HEK293 (cell line): Measurements from ENCODE around the gene MPV17L.

ENCODE experiments used
- BCL6B ChIP-seq: fragments of 450-650 bp; formaldehyde crosslinking; IDR thresholded peaks from 2 replicates; pipeline ENCODE4 v1.5.1; 2017; ENCODE audit warnings: missing biosample characterization, missing genetic modification characterization
- CTCF ChIP-seq: fragments of 450-650 bp; formaldehyde crosslinking; IDR thresholded peaks from 2 replicates; pipeline ENCODE4 v1.5.1; 2016; ENCODE audit warnings: missing biosample characterization, missing genetic modification characterization
- EGR2 ChIP-seq: fragments of 450-650 bp; formaldehyde crosslinking; IDR thresholded peaks from 2 replicates; pipeline ENCODE4 v1.5.1; 2016; ENCODE audit warnings: low read depth, missing biosample characterization, missing genetic modification characterization
- GLI4 ChIP-seq: fragments of 450-650 bp; formaldehyde crosslinking; IDR thresholded peaks from 2 replicates; pipeline ENCODE4 v1.5.1; 2016; ENCODE audit warnings: missing biosample characterization, missing genetic modification characterization
- GLIS1 ChIP-seq: fragments of 450-650 bp; formaldehyde crosslinking; IDR thresholded peaks from 2 replicates; pipeline ENCODE4 v1.5.1; 2016; ENCODE audit warnings: missing biosample characterization, missing genetic modification characterization
- HOXA7 ChIP-seq: sonication (generic); formaldehyde crosslinking; IDR thresholded peaks from 2 replicates; pipeline ENCODE4 v1.8.1; 2022; ENCODE audit warnings: missing genetic modification reagents, borderline replicate concordance
- MZF1 ChIP-seq: fragments of 450-650 bp; formaldehyde crosslinking; IDR thresholded peaks from 2 replicates; pipeline ENCODE4 v1.5.1; 2017; ENCODE audit warnings: missing biosample characterization, missing genetic modification characterization, borderline replicate concordance
- REPIN1 ChIP-seq: fragments of 450-650 bp; formaldehyde crosslinking; IDR thresholded peaks from 2 replicates; pipeline ENCODE4 v1.5.1; 2017; ENCODE audit warnings: missing biosample characterization, missing genetic modification characterization, low read depth
- SP2 ChIP-seq: fragments of 450-650 bp; formaldehyde crosslinking; IDR thresholded peaks from 2 replicates; pipeline ENCODE4 v1.5.1; 2016; ENCODE audit warnings: missing biosample characterization, missing genetic modification characterization
- SP3 ChIP-seq: fragments of 450-650 bp; formaldehyde crosslinking; IDR thresholded peaks from 2 replicates; pipeline ENCODE4 v1.5.1; 2016; ENCODE audit warnings: missing biosample characterization, missing genetic modification characterization
- YY1 ChIP-seq: fragments of 450-650 bp; formaldehyde crosslinking; IDR thresholded peaks from 2 replicates; pipeline ENCODE4 v1.5.1; 2018; ENCODE audit warnings: missing biosample characterization, missing genetic modification characterization
- ZBTB44 ChIP-seq: fragments of 450-650 bp; IDR thresholded peaks from 2 replicates; pipeline ENCODE4 v1.5.1; 2018; ENCODE audit warnings: missing biosample characterization, mild to moderate bottlenecking, missing genetic modification characterization
- ZEB2 ChIP-seq: fragments of 450-650 bp; formaldehyde crosslinking; IDR thresholded peaks from 2 replicates; pipeline ENCODE4 v1.5.1; 2016; ENCODE audit warnings: missing biosample characterization, missing genetic modification characterization
- ZFHX2 ChIP-seq: fragments of 450-650 bp; formaldehyde crosslinking; conservative IDR thresholded peaks from 2 replicates; pipeline ENCODE4 v1.5.1; 2016; ENCODE audit warnings: missing biosample characterization, missing genetic modification characterization
- ZNF18 ChIP-seq: fragments of 450-650 bp; formaldehyde crosslinking; IDR thresholded peaks from 2 replicates; pipeline ENCODE4 v1.5.1; 2016; ENCODE audit warnings: missing biosample characterization, missing genetic modification characterization
- ZNF19 ChIP-seq: fragments of 450-650 bp; formaldehyde crosslinking; IDR thresholded peaks from 2 replicates; pipeline ENCODE4; 2016; ENCODE audit warnings: missing biosample characterization, missing genetic modification characterization, low read depth
- ZNF23 ChIP-seq: fragments of 450-650 bp; formaldehyde crosslinking; IDR thresholded peaks from 2 replicates; pipeline ENCODE4 v1.5.1; 2016; ENCODE audit warnings: missing biosample characterization, missing genetic modification characterization, borderline replicate concordance
- ZNF248 ChIP-seq: fragments of 450-650 bp; formaldehyde crosslinking; IDR thresholded peaks from 2 replicates; pipeline ENCODE4 v1.5.1; 2017; ENCODE audit warnings: missing biosample characterization, missing genetic modification characterization
- ZNF394 ChIP-seq: fragments of 450-650 bp; formaldehyde crosslinking; IDR thresholded peaks from 2 replicates; pipeline ENCODE4 v1.5.1; 2016; ENCODE audit warnings: missing biosample characterization, missing genetic modification characterization, mild to moderate bottlenecking, moderate library complexity, borderline replicate concordance
- ZNF501 ChIP-seq: fragments of 450-650 bp; formaldehyde crosslinking; IDR thresholded peaks from 2 replicates; pipeline ENCODE4 v1.5.1; 2016; ENCODE audit warnings: missing biosample characterization, missing genetic modification characterization
- ZNF514 ChIP-seq: fragments of 450-650 bp; formaldehyde crosslinking; IDR thresholded peaks from 2 replicates; pipeline ENCODE4 v1.5.1; 2016; ENCODE audit warnings: missing biosample characterization, missing genetic modification characterization
- ZNF518A ChIP-seq: fragments of 450-650 bp; formaldehyde crosslinking; conservative IDR thresholded peaks from 2 replicates; pipeline ENCODE4 v1.5.1; 2016; ENCODE audit warnings: low read depth, missing biosample characterization, missing genetic modification characterization
- ZNF530 ChIP-seq: fragments of 450-650 bp; formaldehyde crosslinking; IDR thresholded peaks from 2 replicates; pipeline ENCODE4 v1.5.1; 2016; ENCODE audit warnings: low read depth, missing biosample characterization, missing genetic modification characterization
- ZNF544 ChIP-seq: fragments of 450-650 bp; formaldehyde crosslinking; IDR thresholded peaks from 2 replicates; pipeline ENCODE4 v1.5.0; 2017; ENCODE audit warnings: missing biosample characterization, missing genetic modification characterization
- ZNF580 ChIP-seq: fragments of 450-650 bp; formaldehyde crosslinking; IDR thresholded peaks from 2 replicates; pipeline ENCODE4 v1.5.1; 2016; ENCODE audit warnings: missing biosample characterization, missing genetic modification characterization
- ZNF76 ChIP-seq: fragments of 450-650 bp; formaldehyde crosslinking; IDR thresholded peaks from 2 replicates; pipeline ENCODE4; 2016; ENCODE audit warnings: low read depth, missing biosample characterization, missing genetic modification characterization, borderline replicate concordance
- ZNF768 ChIP-seq: fragments of 450-650 bp; formaldehyde crosslinking; IDR thresholded peaks from 2 replicates; pipeline ENCODE4 v1.5.1; 2018; ENCODE audit warnings: missing biosample characterization, mild to moderate bottlenecking, missing genetic modification characterization
- ZNF830 ChIP-seq: fragments of 450-650 bp; IDR thresholded peaks from 2 replicates; pipeline ENCODE4 v1.5.0; 2018; ENCODE audit warnings: missing biosample characterization, missing genetic modification characterization, low read depth, mild to moderate bottlenecking, moderate library complexity
- ZSCAN30 ChIP-seq: fragments of 450-650 bp; IDR thresholded peaks from 2 replicates; pipeline ENCODE4 v1.5.1; 2018; ENCODE audit warnings: missing biosample characterization, mild to moderate bottlenecking, missing genetic modification characterization, moderate library complexity

Gene MPV17L

GRCh38 chr16:15434425-15435215 lies 39.1 kb downstream of the MPV17L start, which contains the start of gene BMERB1 (continued):
- no peak for TF ChIP-seq ZNF518A
- no peak for TF ChIP-seq HOXA7 (CRISPR knock-in tag)
- TF ChIP-seq ZSCAN30, result no peak
- TF ChIP-seq ZNF19 (tag by site-specific recombination), result no peak
- TF ChIP-seq ZNF544, result no peak
- no peak for TF ChIP-seq ZNF394 (tag by site-specific recombination)
- no peak for TF ChIP-seq ZNF248
- TF ChIP-seq ZNF76 (tag by site-specific recombination), result peak; percentile 31; the same call in 1 of the 2 replicates
- no peak for TF ChIP-seq ZNF580 (tag by site-specific recombination)
- TF ChIP-seq ZNF514 (tag by site-specific recombination), result no peak
- TF ChIP-seq ZEB2 (tag by site-specific recombination), result no peak
- peak; percentile 62 for TF ChIP-seq GLIS1 (tag by site-specific recombination)
- no peak for TF ChIP-seq ZNF530 (tag by site-specific recombination)
- no peak for TF ChIP-seq GLI4 (tag by site-specific recombination)
- TF ChIP-seq ZBTB44 (tag by site-specific recombination), result no peak
- TF ChIP-seq EGR2 (tag by site-specific recombination), result peak; percentile 37; the same call in 1 of the 2 replicates
- TF ChIP-seq SP2 (tag by site-specific recombination), result no peak
- TF ChIP-seq REPIN1 (tag by site-specific recombination), result no peak
- no peak for TF ChIP-seq MZF1 (tag by site-specific recombination)
- no peak for TF ChIP-seq ZNF23 (tag by site-specific recombination)
- no peak for TF ChIP-seq SP3 (tag by site-specific recombination)
- TF ChIP-seq ZNF768 (tag by site-specific recombination), result no peak
- TF ChIP-seq BCL6B (tag by site-specific recombination), result no peak
- TF ChIP-seq YY1, result no peak
- no peak for TF ChIP-seq ZNF501 (tag by site-specific recombination)
- no peak for TF ChIP-seq CTCF (tag by site-specific recombination)
- TF ChIP-seq ZNF18 (tag by site-specific recombination), result no peak
- no peak for TF ChIP-seq ZNF830 (tag by site-specific recombination)
- peak; percentile 47 for TF ChIP-seq ZFHX2
